Endothelial cell of umbilical vein (primary cell): Measurements from ENCODE around the gene AK5. TPM values are rescaled to one million over a fixed set of nuclear protein-coding genes. Genes with fewer than 3 reads are reported as not detected.

Experiments
- BruUV-seq: library from RNA; stranded (reverse); fragments of 400-500 nt; replicated peaks from 2 replicates; lab custom pipeline; 2021; lab: Mats Ljungman, UMichigan
- CTCF ChIA-PET: fragments of 300-600, 350-600 bp; sonication (Branson Sonifier 250); formaldehyde crosslinking; loops from one replicate; lab custom pipeline; 2021; ENCODE audit warnings: antibody characterized with exemption, inconsistent platforms; lab: Charles Lee
- POLR2A ChIA-PET: fragments of 300-600, 350-600 bp; sonication (Branson Sonifier 250); formaldehyde crosslinking; loops from one replicate; lab custom pipeline; 2021; ENCODE audit warnings: antibody characterized with exemption, inconsistent platforms; lab: Charles Lee
- DNase-seq: peaks from one replicate; pipeline ENCODE4 v3.0.0-alpha.2; 2011; ENCODE audit warnings: low read depth, low spot score
- FAIRE-seq: peaks from 2 replicates; lab custom pipeline; 2011; peaks lifted over from hg19 to GRCh38; lab: Jason Lieb, UNC
- H2AFZ ChIP-seq: 2 replicates; pipeline ENCODE4 v1.6.0; 2012; ENCODE audit warnings: low read depth, low read length, control low read depth, inconsistent platforms
- H3K27ac ChIP-seq: 2 replicates; pipeline ENCODE4 v1.5.1; 2011; ENCODE audit warnings: low read depth, mild to moderate bottlenecking, control low read depth, low read length, moderate library complexity; ENCODE audit not compliant: insufficient read depth
- H3K27me3 ChIP-seq, 2 experiments: 2 replicates each; pipeline versions ENCODE4 v1.6.0 to v1.6.1; 2011; ENCODE audit warnings: low read length in 2 of 2, mixed read lengths in 1 of 2; ENCODE audit not compliant: control insufficient read depth in 2 of 2, insufficient read depth in 2 of 2
- H3K36me3 ChIP-seq, 2 experiments: 2 replicates in 1 of 2; 3 replicates in 1 of 2; pipeline ENCODE4 v1.5.1; 2011; ENCODE audit warnings: low read length in 2 of 2, mild to moderate bottlenecking in 1 of 2, moderate library complexity in 1 of 2; ENCODE audit not compliant: control insufficient read depth in 2 of 2, insufficient read depth in 2 of 2; ENCODE audit errors: extremely low read depth in 1 of 2
- H3K4me1 ChIP-seq: 3 replicates; pipeline ENCODE4 v1.5.1; 2011; ENCODE audit warnings: mild to moderate bottlenecking, low read length; ENCODE audit not compliant: control insufficient read depth, insufficient read depth; ENCODE audit errors: extremely low read depth
- H3K4me2 ChIP-seq: 2 replicates; pipeline ENCODE4 v1.6.1; 2011; ENCODE audit warnings: low read length, control low read depth, mixed read lengths; ENCODE audit not compliant: insufficient read depth
- H3K4me3 ChIP-seq, 3 experiments: fragments of 200-600 bp in 1 of 3; sonication (generic), shearing (Covaris generic) in 1 of 3; replicated peaks in 1 of 3; 2 replicates each; pipeline ENCODE4 v1.5.1; 2011 to 2016; ENCODE audit warnings: control low read depth in 3 of 3, low read length in 3 of 3, mild to moderate bottlenecking in 2 of 3, inconsistent platforms in 1 of 3, low read depth in 1 of 3, moderate library complexity in 1 of 3; ENCODE audit not compliant: insufficient read depth in 1 of 3
- H3K79me2 ChIP-seq: 2 replicates; pipeline ENCODE4 v1.6.0; 2012; ENCODE audit warnings: low read length, inconsistent platforms; ENCODE audit not compliant: control insufficient read depth, insufficient read depth
- H3K9ac ChIP-seq: replicated peaks from 2 replicates; pipeline ENCODE3; 2011; ENCODE audit warnings: low read length, control low read depth; ENCODE audit not compliant: insufficient read depth; ENCODE audit errors: extremely low read depth
- H3K9me1 ChIP-seq: replicated peaks from 3 replicates; pipeline ENCODE4 v1.6.0; 2011; ENCODE audit warnings: mild to moderate bottlenecking, low read length; ENCODE audit not compliant: control insufficient read depth, insufficient read depth; ENCODE audit errors: extremely low read depth
- H3K9me3 ChIP-seq: replicated peaks from 2 replicates; pipeline ENCODE4 v1.5.1; 2012; ENCODE audit warnings: low read length, inconsistent platforms; ENCODE audit not compliant: control insufficient read depth, insufficient read depth
- H4K20me1 ChIP-seq: replicated peaks from 2 replicates; pipeline ENCODE3; 2011; ENCODE audit warnings: mild to moderate bottlenecking, low read length; ENCODE audit not compliant: control insufficient read depth, insufficient read depth; ENCODE audit errors: extremely low read depth
- CTCF ChIP-seq, 2 donors: IDR thresholded peaks; 1 replicate in 1 of 2; 2 replicates in 1 of 2; pipeline ENCODE4 v1.5.1; 2011; ENCODE audit warnings: low read length in 2 of 2, mild to moderate bottlenecking in 2 of 2, moderate library complexity in 2 of 2, control low read depth in 1 of 2, inconsistent platforms in 1 of 2, low read depth in 1 of 2; ENCODE audit not compliant: insufficient read depth in 1 of 2; ENCODE audit errors: extremely low read depth in 1 of 2
- FOS ChIP-seq: IDR thresholded peaks from 2 replicates; pipeline ENCODE4 v1.6.1; 2011; ENCODE audit warnings: mild to moderate bottlenecking, low read length, moderate library complexity, borderline replicate concordance; ENCODE audit not compliant: insufficient read depth
- GATA2 ChIP-seq: IDR thresholded peaks from 2 replicates; pipeline ENCODE4 v1.7.0; 2011; ENCODE audit warnings: low read depth, mild to moderate bottlenecking, moderate library complexity, mixed read lengths, low read length; ENCODE audit not compliant: insufficient read length, insufficient read depth
- JUN ChIP-seq: IDR thresholded peaks from 2 replicates; pipeline ENCODE4 v1.6.1; 2011; ENCODE audit warnings: borderline replicate concordance, low read depth; ENCODE audit not compliant: insufficient read length, insufficient read depth
- MAX ChIP-seq: IDR thresholded peaks from 2 replicates; pipeline ENCODE4 v1.6.1; 2011; ENCODE audit not compliant: insufficient read depth, insufficient read length
- POLR2A ChIP-seq: IDR thresholded peaks from 2 replicates; pipeline ENCODE4 v1.6.1; 2012; ENCODE audit warnings: low read depth, mild to moderate bottlenecking, control low read depth, low read length
- dilution Hi-C: fragments of 300-500 bp; cut with MboI; formaldehyde crosslinking; loops from one replicate; pipeline ENCODE4 v1.15.0; 2019; ENCODE audit warnings: low sequenced_read_pairs; ENCODE audit not compliant: extremely low pct_ligation_motif_present
- intact Hi-C: fragments of 100-400 bp; cut with micrococcal nuclease; formaldehyde crosslinking; loops from one replicate; pipeline ENCODE4 v1.10.0; 2022
- polyA plus RNA-seq, 4 experiments: library from polyadenylated mRNA; depleted of rRNA in 3 of 4; stranded (reverse) in 3 of 4; unstranded in 1 of 4; fragments of >200 nt; gene quantifications; 2 replicates each; pipeline versions ENCODE4 v1.2.1 to v1.2.3, GENCODE V29; 2011 to 2012; ENCODE audit warnings: missing spikeins in 1 of 4
- total RNA-seq: library from RNA; stranded (reverse); gene quantifications from 2 replicates; pipeline ENCODE4 v1.2.3, GENCODE V29; 2021

AK5 gene
- total and polyA plus RNA-seq, 2 donors (not counting 3 experiments of a cell fraction or from before 2014, with no cell fraction given), result 5.0 to 7.5 TPM

DNA sequence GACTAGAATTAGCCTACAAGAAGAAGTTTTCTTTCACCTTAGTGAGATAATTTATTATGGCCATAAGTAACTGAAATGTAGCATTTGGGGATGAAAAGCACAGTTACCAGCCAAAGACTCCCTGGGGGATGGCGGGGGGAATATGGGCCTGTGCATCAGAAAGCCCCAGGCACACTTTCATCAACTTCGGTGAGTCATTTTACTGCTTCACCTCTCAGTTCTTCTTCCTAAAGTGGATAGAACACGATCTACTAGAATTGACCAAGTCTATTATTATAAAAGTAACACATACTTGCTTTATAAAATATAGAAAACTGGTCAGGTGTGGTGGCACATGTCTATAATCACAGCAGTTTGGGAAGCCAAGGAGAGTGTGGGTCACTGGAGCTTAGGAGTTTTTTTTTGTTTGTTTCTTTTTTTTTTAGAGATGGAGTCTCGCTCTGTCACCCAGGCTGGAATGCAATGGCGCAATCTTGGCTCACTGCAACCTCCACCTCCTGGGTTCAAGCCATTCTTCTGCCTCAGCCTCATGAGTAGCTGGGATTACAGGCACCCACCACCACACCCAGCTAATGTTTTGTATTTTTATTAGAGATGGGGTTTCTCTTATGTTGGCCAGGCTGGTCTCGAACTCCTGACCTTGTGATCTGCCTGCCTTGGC is 258.8 kb downstream of the AK5 start:
- BruUV-seq, result no TSS peak
- intact Hi-C loops, result no loop called here
- DNase-seq, result no peak
- TF ChIP-seq POLR2A, result no peak
- no peak for TF ChIP-seq GATA2
- no peak for TF ChIP-seq FOS
- POLR2A ChIA-PET, result no interaction called here
- Histone ChIP-seq H3K4me3 (no peak overlapping the region), H3K9me3 (no peaks in the 10 kb centered on the region), H3K9ac (no peak overlapping the region), H4K20me1 (no peaks in the 10 kb centered on the region), H3K4me2 (no peak overlapping the region), H3K9me1 (no peaks in the 10 kb centered on the region), H3K27ac (no peak overlapping the region), H3K36me3 (no peaks in the 10 kb centered on the region), H2AFZ (no peak overlapping the region), H3K79me2 (no peaks in the 10 kb centered on the region), H3K4me1 (peaks cover 16% of the 10 kb centered on the region), H3K27me3 (no peaks in the 10 kb centered on the region)
- dilution Hi-C loops, result no loop called here
- CTCF ChIA-PET, result no interaction called here
- FAIRE-seq, result no peak

GRCh38 chr1:77541162-77541545 is 259.3 kb downstream of the AK5 start:
- ChIA-PET POLR2A (no interaction called here), CTCF (no interaction called here)
- no peak overlapping the region for H3K9ac ChIP-seq
- no peaks in the 10 kb centered on the region for H3K36me3 ChIP-seq
- H3K4me1 ChIP-seq, result peaks cover 16% of the 10 kb centered on the region
- no peak for DNase-seq
- no peak overlapping the region for H3K4me2 ChIP-seq
- no peaks in the 10 kb centered on the region for H3K9me3 ChIP-seq
- no peaks in the 10 kb centered on the region for H3K27me3 ChIP-seq
- TF ChIP-seq CTCF (IDR thresholded peaks at IDR 0.05; ENCODE audit: extremely low read depth in 1 of 2, insufficient read depth in 1 of 2, low read depth in 1 of 2, low read length in 2 of 2), result no peak
- no peak for TF ChIP-seq MAX
- TF ChIP-seq JUN, result no peak
- no peak overlapping the region for H3K4me3 ChIP-seq
- H3K79me2 ChIP-seq, result no peaks in the 10 kb centered on the region
- FAIRE-seq, result no peak
- intact Hi-C loops (no loop called here), dilution Hi-C loops (no loop called here)
- H3K27ac ChIP-seq, result no peak overlapping the region
- H2AFZ ChIP-seq, result no peak overlapping the region
- H3K9me1 ChIP-seq, result no peaks in the 10 kb centered on the region
- BruUV-seq, result no TSS peak
- H4K20me1 ChIP-seq, result no peaks in the 10 kb centered on the region
